ENCODE results near the gene RTN4R.

RTN4R gene

DNA sequence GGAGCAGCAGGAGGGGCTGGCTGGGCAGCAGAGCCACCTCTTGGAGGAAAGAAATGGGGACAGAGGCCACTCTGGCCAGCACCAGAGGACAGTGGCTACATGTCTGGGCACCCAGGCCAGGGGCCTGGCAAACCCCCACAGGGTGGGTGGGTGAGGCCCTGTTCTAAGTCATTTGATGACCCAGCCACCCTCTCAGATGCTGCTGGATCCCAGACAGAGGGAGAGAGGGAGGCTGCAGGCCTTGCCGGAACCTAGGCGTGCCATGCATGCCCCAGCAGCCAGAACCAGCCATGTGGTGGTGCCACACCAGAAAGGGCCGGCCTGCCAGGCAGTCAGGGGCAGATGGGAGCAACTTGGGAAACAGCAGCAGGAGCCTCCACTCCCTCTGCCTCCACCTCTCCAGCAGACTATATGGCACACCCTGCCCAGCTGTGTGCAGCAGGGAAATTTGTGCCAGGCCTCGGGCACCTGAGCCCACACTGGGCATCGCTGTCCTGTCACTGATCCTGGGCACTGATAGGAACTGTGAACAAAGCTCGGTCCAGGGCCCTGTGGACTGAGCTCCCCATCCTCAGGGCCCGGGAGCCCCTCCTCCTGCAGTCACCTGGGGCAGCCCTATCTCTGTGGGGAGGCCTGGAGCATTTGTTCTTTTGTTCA is 45.2 kb downstream of the RTN4R start:
- no peak overlapping the region for H3K4me3 ChIP-seq (ENCODE audit: low read length)
- no peak for DNase-seq (ENCODE audit: low read depth)
- TF ChIP-seq, protein P1, sequence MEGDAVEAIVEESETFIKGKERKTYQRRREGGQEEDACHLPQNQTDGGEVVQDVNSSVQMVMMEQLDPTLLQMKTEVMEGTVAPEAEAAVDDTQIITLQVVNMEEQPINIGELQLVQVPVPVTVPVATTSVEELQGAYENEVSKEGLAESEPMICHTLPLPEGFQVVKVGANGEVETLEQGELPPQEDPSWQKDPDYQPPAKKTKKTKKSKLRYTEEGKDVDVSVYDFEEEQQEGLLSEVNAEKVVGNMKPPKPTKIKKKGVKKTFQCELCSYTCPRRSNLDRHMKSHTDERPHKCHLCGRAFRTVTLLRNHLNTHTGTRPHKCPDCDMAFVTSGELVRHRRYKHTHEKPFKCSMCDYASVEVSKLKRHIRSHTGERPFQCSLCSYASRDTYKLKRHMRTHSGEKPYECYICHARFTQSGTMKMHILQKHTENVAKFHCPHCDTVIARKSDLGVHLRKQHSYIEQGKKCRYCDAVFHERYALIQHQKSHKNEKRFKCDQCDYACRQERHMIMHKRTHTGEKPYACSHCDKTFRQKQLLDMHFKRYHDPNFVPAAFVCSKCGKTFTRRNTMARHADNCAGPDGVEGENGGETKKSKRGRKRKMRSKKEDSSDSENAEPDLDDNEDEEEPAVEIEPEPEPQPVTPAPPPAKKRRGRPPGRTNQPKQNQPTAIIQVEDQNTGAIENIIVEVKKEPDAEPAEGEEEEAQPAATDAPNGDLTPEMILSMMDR (IDR thresholded peaks at IDR 0.05; ENCODE audit: insufficient read depth, low read depth, low read length, missing control alignments), result no peak

DNA sequence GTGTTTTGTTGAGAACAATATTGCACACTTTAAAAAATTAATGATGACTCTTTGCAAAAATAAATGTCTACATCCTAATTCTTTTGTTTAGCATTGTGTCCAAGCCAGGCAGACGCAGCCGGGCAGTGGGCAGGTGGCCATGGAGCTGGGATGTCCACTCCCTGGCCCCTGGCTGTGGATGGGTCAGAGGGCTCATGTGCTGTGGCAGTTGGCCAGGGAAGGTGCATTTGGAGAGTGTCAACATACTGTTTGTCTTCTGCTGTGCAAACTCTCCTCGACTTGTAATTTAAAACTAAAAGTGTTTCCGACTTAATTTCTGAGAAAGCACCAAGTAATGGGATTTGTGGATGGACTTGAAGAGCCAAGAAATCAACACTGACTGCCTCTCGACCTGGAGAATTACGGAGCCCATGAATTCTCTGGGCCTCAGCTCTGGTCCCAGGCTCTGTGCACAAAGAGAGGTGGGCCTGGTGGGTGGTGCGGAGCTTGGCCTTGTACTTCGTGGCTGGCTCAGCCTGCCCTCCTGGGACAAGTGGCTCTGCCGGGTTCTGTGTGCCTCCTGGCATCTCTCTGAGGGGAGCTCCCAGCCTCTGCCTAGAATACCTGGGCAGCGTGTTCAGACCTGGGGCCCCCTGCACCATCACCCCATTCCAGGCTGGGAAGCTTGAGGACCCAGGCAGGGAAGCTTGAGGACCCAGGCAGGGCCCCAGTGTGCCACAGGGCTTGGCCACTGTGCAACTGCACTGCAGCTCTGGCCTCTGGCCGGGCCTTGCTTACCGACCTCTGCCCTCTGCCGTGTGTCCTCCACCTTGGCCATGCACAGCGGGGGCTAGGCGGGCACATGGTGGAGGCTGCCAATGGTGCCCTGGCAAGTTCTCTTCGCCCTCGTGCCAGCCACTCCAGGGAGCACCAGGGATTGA is 46.4 kb downstream of the RTN4R start:
- no peak overlapping the region for H3K4me3 ChIP-seq (ENCODE audit: low read length)
- TF ChIP-seq, protein P1 (IDR thresholded peaks at IDR 0.05; ENCODE audit: insufficient read depth, low read depth, low read length, missing control alignments), result no peak
- DNase-seq (ENCODE audit: low read depth), result no peak

DNA sequence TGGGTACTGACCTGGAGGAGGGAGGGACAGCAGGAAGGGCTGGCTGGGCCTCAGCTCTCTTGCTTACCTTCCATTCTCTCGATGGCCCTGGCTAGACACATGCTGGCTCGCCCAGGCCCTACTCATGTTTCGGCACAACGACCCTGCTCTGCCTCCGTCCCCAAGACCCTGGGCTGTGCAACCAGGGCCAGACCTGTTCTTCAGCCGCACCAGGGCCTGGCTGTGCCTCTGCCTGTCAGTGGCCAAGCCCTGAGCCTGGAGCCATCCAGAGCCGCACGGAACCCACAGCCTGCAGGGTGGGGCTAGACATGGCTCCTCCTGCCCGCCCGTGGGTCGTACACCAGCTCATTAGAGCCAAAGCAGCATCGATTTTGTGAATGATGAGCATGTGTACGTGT is 47.5 kb downstream of the RTN4R start:
- no peak for DNase-seq (ENCODE audit: low read depth)
- TF ChIP-seq, protein P1 (IDR thresholded peaks at IDR 0.05; ENCODE audit: insufficient read depth, low read depth, low read length, missing control alignments), result no peak
- H3K4me3 ChIP-seq (ENCODE audit: low read length), result no peak overlapping the region

DNA sequence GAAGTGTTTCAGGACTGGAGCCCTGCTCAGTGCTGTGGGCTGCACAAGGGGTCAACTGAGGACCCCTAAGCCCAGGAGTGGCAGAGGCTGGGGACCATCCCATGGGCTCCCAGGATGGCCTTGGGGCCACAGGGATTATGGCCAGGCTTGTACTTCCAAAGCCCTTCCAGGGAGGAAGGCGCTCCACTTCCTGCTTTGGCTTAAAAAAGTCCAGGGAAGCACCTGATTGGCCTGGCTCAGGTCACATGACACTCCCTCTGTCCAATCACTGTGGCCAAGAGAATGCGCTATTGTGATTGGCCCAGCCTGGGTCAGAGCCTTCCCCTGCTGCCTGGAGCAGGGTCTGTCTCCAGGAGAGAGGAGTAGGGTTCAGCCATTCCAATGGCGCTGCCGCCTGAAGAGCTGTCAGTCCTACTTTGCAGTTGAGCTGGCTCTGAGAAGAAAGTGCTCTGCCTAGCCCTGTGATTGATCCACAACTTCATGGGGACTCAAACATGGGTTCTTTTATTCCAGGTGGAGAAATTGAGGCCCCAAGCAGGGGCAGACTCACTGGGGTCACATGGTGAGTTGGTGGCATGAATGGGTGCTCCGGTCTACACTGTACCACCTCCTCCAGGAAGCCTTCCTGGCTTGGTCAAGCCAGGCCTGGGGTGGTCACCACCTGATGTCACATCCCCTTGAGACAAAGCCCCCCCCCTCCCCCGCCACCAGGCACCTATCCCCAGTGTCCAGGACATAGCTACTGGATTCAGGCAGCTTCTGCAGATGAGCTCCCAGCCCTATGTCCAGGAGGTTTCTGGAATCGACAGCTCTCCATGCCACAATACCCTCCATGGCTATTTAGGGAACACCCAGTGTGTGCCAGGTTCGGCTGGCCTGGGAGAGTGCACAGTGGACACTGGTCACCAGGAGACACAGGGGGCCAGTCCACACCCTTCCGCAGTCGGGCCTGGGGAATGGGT is 48.2 kb downstream of the RTN4R start:
- DNase-seq (ENCODE audit: low read depth), result no peak
- TF ChIP-seq, protein P1 (IDR thresholded peaks at IDR 0.05; ENCODE audit: insufficient read depth, low read depth, low read length, missing control alignments), result no peak

DNA sequence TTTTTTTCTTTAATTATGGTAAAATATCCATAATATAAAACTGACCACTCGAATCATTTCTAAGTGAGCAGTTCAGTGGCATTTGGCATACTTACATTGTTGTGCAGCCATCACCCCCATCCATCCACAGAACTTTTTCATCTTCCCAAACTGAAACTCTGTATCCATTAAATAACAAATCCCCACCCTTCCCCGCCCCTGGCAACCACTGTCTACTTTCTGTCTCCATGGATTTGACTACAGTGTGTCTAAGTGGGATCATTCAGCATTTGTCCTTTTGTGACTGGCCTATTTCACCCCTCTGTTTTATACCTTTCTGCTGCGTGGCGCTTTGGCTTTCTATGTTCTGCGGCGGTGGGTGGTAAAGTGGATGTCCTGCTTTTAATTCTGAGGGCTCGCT is 49.1 kb downstream of the RTN4R start:
- DNase-seq (ENCODE audit: low read depth), result no peak
- no peak overlapping the region for H3K4me3 ChIP-seq (ENCODE audit: low read length)
- TF ChIP-seq, protein P1 (IDR thresholded peaks at IDR 0.05; ENCODE audit: insufficient read depth, low read depth, low read length, missing control alignments), result no peak

More for the DNA sequence above, 48.2 kb downstream of the RTN4R start:
- H3K4me3 ChIP-seq (ENCODE audit: low read length), result no peak overlapping the region

DNA sequence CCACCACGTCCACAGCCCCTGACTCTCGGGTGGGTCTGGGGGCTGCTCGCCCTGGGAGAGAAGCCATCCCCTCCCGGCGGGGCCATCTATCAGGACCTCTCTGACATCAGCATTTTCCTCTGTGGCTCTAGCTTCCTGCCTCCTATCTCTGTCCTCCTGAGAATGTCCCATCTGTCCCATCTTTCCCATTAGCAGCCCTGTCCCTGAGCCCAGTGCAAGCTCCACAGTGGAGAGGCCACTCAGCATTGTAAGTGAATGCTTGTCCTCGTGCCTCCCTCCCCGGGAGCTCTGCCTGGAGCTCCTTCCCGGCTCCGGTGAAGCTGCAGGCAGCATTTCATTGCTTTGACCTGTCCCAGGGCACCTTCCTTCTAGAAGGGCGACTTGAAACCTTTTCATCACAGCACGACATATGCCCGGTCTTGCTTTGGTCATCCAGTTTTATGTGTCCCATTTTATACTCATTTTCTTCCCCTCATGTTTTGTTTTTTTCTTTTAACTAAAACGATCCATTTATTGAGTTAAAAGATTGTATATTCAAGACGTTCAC is 49.7 kb downstream of the RTN4R start:
- no peak for DNase-seq (ENCODE audit: low read depth)
- TF ChIP-seq, protein P1 (IDR thresholded peaks at IDR 0.05; ENCODE audit: insufficient read depth, low read depth, low read length, missing control alignments), result no peak
- no peak overlapping the region for H3K4me3 ChIP-seq (ENCODE audit: low read length)
